Umbilical cord (tissue), 2 donors: Measurements from ENCODE around the gene MTG2. TPM values are rescaled to one million over a fixed set of nuclear protein-coding genes. Genes with fewer than 3 reads are reported as not detected.

ENCODE experiments used
- DNase-seq: peaks from one replicate; pipeline ENCODE4 v3.0.0-alpha.2; 2015; ENCODE audit warnings: low spot score
- total RNA-seq: library from RNA; depleted of rRNA; stranded (reverse); fragments of >200 nt; gene quantifications from one replicate; pipeline ENCODE4 v1.2.3, GENCODE V29; 2014; ENCODE audit warnings: low replicate concordance; ENCODE audit not compliant: insufficient read depth

MTG2 gene
- 14.4 TPM for total RNA-seq

GRCh38 chr20:62182469-62183425 lies at the start of gene MTG2:
TSS of gene MTG2 (plus strand) at chr20:62183028. CDS start at chr20:62193421, 10,393 bp downstream.
- DNase-seq, result peak; percentile 98

GRCh38 chr20:62133051-62133845 lies 49.6 kb upstream of the MTG2 start:
- DNase-seq, result no peak

DNA sequence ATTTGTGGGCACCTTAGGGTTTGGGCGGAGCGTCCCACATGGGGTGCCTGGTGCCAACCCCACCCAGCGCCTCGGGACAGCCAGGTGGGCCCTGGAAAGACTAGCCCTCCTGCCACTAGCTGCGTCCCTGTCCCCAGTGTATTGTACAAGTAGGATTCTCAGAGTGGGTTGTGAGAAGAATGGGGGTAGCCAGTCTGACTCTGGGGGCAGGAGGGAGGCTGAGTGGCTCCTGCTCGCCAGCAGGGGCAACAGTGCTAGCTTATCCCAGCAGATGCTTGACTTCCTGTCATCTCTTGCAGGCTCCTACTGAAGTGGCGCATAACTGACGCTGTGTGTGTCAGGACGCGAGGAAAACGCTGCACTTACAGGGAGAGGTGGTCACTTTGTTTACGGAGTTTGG lies 49.0 kb upstream of the MTG2 start:
- no peak for DNase-seq

- DNase-seq, result no peak
Observed at GRCh38 chr20:62134735-62135231, 48.0 kb upstream of the MTG2 start.

GRCh38 chr20:62135573-62136266 lies 47.1 kb upstream of the MTG2 start:
- DNase-seq, result no peak

DNA sequence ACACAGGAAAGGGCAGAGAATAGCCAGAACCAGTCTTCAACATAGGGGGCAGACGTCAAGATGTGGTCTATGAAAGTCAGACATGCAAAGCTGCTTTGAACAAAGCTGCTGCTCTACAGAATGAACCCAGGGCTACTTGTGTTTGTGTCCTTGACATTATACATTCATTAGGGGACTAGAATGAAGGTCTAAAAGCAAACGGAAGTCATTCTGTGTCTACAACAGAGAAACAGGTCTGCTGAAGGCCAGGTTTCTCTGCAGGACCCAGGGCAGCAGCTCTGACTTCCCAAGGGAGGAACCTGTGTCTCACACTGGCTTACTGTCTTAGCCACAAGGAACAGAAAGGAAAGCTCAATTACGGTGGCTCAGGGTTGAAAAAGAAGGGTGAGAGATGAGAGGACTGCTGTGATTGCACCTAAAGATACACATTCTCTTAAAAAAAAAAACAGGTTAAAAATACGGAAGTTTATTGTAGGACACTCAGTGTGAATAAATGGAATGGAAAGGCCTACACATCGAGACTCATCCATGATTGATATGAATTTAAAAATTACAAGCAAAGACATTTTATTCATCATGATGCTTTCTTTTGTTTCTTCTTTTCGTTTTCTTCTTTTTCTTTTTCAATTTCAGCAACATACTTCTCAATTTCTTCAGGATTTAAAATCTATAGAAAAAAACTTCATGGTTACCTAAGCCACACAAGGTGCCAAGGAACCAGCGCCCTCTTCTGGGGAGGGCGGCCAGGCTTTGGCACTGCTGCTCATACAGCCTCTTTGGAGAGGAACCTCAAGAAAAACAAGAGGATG lies 46.3 kb upstream of the MTG2 start:
- DNase-seq, result peak; percentile 61

DNA sequence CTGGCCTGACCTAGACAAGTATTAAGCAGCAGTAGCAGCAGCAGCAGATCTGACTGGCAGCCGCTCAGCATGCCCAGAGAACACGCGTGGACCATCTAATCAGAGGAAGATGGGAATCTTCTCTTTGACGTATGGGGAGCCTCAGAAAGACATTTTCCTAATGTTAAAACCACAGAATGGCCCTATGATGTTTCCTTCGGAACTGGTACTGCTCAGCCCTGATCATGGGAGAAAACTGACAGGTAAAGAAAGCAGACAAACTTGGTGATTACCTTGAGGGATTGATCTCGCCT lies 45.8 kb upstream of the MTG2 start:
- no peak for DNase-seq

DNA sequence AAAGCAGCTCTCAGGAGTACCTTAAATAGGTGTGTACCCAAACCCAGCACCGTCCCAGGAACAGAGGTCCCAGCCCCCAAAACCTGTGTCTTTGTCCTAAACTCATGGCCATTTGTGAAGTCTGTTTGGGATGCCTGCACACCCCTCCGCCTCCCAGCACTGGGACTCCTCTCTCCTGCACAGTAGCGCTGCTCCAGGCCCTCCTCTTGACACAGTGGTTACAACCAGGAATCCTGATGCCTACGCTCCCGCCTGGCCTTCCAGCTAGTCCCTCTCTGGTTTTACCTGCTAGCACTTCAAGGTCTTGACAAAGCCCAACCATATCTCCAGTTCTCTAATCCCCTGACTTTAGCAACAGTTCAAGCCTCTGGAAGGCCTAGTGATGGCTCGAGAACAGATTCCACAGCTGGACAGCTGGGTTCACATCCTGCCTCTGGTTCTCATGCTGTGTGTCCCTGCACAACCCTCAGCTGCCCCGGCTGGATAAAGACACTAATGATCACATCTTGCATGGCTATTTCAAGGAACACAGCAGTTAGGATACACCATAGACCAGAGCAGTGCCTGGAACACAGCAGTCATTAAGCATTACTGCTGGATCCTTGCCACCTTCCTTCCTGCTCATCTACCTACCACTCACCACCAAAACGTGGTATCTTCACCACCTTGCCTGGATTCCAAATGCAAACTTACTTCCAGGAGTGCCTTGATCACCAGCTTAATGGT lies 45.2 kb upstream of the MTG2 start:
- no peak for DNase-seq

GRCh38 chr20:62138204-62138543 lies 44.7 kb upstream of the MTG2 start:
- no peak for DNase-seq

GRCh38 chr20:62138912-62139311 lies 43.9 kb upstream of the MTG2 start:
- DNase-seq, result no peak

- DNase-seq, result no peak
Observed at GRCh38 chr20:62139636-62140035, 43.2 kb upstream of the MTG2 start.

GRCh38 chr20:62141043-62141396 lies 41.8 kb upstream of the MTG2 start:
- DNase-seq, result no peak

DNA sequence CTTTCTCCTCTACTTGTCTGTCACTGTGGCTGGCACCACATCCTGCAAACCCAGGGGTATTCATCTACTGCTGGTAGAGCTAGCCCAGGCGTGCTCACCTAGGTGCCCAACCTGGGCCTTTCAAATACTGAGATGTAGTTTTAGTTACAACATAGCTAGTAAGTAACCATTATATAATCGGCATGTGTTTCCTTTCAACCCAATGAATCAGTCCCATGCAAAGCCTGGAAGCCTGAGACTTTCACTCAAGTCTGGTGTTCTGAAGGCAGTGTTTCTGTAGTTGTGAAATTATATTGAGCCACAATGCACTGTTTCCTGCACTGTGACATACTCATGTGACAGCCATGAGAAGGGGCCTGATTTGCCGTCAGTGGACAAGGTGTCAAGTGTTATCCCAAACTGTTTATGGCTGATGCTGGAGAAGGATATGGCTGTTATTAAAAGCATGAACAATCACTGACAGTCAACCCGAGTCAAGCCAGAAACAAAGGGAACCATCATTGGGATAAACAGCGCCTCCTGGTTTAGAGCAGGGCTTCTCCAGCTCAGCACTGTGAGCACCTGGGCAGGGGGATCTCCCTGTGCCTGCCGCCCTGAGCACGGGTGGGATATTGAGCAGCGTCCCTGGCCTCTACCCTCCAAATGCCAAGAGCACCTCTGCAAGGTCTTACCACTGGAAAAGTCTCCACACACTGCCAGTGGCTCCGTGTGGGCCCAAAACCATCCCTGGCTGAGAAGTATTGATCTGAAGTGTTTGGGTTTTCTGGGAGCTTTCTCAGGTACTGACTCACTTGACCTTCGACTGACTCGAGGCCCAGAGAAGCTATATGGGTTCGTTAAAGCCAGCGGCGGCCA lies 41.2 kb upstream of the MTG2 start:
- DNase-seq, result no peak

DNA sequence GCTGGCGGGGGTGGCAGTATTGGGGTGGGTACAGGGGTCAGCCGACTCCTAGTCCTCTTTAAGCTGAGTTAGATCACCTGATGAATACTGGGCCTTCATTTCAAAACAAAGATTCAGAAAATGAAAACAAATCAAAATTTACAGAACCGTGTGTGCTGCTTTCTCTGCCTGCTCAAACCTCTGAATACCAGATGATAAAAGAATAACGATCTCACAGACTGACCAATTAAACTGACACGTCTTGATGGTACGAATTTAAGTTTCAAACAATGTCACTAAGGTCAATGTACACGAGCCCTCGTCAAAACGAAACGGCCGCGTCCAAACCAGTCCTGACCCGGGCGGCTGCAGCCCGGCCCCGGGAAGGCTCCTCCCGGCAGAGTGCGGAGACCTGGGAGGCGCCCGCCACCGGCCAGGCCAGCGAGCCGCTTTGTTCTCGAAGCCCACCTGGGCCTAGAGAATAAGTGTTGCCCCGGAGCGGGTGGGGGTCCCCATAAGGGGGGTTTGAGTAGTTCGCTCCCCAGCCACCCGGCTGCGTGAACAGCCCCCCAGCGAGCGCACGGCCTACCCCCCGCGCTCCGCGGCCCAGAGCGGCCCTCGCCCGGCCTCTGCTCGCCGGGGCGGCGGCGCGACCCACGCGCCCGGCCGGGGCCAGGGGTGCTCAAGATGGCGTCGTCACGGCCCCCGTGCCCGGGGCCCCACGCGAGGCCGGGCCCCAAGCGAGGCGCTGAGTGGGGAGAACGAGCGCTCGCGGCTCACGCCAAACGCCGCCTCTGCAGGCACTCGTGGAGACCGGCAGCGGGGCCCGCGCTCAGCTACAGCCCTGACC lies 40.4 kb upstream of the MTG2 start:
- no peak for DNase-seq

DNA sequence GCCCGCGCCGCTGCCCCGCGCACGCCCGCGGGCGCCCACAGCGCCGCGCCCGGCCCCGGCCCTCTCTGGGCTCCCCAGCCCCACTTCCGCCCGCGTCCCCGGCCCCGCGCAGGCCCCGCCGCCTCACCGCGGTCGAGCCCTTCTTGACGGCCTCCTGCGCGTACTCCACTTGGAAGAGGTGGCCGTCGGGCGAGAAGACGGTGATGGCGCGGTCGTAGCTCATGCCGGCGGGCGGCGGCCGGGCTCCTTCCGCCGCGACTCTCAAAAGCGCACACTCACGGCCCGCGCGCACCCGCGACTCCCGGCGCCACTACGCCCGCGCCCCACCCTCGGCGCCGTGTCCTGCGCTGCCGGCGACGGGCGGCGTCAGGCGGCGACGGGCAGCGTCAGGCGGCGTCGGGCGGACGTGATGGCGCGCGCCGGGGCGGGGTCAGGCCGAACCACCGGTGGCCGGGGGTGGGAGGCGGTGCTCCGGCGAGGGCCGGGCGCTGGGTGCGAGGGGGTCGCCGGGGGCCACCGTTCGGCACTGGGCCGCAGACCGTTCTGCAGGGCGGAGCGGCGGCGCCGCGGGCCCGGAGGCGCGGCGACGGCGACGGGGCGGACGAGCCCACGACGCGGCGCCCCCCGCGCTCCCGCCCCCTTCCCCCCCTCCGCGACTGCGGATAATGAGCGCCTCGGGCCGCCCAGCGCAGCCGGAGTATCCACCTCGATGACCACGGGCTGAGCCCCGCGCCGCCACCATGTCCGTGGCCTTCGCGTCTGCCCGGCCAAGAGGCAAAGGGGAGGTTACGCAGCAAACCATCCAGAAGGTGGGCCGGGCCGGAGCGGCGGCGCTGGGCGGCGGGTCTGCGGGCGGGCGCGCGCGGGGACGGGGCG lies 39.5 kb upstream of the MTG2 start, which contains the start of the genes PSMA7 and SS18L1:
Gene PSMA7 (minus strand): TSS at position 314 of the 876 bp plus-strand sequence. CDS start 91 bp downstream, at position 223.
Gene SS18L1 (plus strand): TSS at position 689 of the 876 bp plus-strand sequence. CDS start 52 bp downstream, at position 741.
- peak; percentile 83 for DNase-seq

DNA sequence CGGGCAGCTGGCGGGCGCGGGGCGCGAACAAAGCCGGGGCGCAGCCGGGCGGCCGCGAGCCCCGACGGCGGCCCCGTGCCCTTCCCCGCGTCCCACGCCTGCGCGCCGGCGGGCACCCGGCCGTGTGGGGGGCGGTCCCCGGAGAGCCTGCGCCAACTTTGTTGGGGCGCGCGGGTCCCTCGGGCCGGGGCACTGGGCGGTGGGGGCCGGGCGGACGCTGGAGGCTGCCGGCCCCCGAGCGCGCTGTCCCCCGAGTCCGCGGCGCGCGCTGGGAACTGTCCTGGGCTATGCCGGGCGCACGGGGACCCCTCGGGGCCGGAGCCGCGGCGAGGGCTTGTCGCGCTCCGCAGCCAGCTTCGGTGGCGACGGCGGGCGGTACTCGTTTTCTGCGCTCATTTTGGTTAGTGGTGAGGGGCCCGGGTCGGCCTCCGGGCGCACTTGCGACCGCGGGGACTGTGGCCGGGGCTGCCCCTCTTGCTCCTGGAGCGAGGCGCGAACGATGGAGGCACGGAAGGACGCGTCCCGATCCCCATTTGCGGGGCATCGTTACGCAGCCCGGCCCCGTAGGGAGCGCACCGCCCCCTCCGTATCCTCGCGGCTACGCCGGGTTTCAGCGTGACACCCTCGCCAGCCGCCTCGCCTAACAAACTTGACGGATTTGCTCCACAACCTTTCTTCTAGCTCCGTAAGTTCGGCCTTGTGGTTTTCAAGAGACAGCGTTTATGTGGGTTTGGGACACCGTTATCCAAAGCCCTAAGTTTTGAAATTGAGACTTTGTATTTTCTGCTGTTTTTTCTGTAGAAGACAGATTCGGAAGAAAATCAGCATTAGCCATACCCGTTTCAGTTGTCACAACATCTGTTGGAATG lies 38.6 kb upstream of the MTG2 start:
- DNase-seq, result peak; percentile 46

- no peak for DNase-seq
Observed at GRCh38 chr20:62145688-62146018, 37.2 kb upstream of the MTG2 start.
